ENCODE results near the gene EEF2K. TPM values are rescaled to one million over a fixed set of nuclear protein-coding genes. Genes with fewer than 3 reads are reported as not detected.

EEF2K gene
- total and polyA plus RNA-seq, 2 of the 13 experiments (the other 11 are each of a cell fraction or from before 2014, with no cell fraction given) = 22.0 to 23.8 TPM

DNA sequence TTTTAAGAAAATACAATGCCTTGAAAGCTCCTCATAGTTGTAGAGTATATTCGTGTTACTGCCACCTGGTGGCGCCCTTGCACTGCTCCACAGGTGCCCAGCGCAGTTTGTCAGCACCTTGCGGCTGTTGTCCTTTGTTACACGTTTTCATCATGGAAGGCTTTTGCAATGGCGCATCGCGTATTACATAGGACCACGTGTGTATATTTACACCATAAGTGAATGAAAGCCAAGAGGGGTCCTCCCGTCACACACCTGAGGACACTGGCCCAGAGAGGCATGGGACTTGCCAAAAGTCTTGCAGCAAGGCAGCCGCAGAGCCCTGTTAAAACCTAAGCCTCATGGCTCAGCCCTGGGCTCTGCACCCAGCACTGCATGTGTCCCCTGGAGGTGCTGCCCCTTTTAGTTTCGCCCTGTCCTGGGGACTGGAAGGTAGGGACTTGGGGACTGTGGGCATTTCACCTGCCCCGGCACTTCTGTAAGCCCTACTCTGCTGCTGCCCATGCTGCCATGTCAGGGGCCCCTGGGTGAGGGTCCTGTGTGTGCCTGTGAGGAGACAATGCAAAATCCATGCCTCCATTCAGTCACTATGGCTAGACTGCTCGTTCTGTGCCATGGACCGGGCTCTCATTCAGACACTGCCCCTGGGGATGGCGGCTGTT, 115.4 kb downstream of the EEF2K start (continued):
- TF ChIP-seq, protein P1, sequence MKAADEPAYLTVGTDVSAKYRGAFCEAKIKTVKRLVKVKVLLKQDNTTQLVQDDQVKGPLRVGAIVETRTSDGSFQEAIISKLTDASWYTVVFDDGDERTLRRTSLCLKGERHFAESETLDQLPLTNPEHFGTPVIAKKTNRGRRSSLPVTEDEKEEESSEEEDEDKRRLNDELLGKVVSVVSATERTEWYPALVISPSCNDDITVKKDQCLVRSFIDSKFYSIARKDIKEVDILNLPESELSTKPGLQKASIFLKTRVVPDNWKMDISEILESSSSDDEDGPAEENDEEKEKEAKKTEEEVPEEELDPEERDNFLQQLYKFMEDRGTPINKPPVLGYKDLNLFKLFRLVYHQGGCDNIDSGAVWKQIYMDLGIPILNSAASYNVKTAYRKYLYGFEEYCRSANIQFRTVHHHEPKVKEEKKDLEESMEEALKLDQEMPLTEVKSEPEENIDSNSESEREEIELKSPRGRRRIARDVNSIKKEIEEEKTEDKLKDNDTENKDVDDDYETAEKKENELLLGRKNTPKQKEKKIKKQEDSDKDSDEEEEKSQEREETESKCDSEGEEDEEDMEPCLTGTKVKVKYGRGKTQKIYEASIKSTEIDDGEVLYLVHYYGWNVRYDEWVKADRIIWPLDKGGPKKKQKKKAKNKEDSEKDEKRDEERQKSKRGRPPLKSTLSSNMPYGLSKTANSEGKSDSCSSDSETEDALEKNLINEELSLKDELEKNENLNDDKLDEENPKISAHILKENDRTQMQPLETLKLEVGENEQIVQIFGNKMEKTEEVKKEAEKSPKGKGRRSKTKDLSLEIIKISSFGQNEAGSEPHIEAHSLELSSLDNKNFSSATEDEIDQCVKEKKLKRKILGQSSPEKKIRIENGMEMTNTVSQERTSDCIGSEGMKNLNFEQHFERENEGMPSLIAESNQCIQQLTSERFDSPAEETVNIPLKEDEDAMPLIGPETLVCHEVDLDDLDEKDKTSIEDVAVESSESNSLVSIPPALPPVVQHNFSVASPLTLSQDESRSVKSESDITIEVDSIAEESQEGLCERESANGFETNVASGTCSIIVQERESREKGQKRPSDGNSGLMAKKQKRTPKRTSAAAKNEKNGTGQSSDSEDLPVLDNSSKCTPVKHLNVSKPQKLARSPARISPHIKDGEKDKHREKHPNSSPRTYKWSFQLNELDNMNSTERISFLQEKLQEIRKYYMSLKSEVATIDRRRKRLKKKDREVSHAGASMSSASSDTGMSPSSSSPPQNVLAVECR (CRISPR knock-in tag; IDR thresholded peaks at IDR 0.05; ENCODE audit: borderline replicate concordance) = 0 out of 2 replicates have a peak, but pooled peaks have one; percentile 19
- TF ChIP-seq NR2F6 (IDR thresholded peaks at IDR 0.05) (no peak), NR2F6 (CRISPR knock-in tag; IDR thresholded peaks at IDR 0.05) (peak; percentile 33; the same call in 1 of the 2 replicates), ZNF512B (CRISPR knock-in tag; IDR thresholded peaks at IDR 0.05; ENCODE audit: borderline replicate concordance) (peak; percentile 71; the same call in 1 of the 2 replicates), ZNF550 (CRISPR knock-in tag; IDR thresholded peaks at IDR 0.05; ENCODE audit: borderline replicate concordance) (0 out of 2 replicates have a peak, but pooled peaks have one; percentile 54), ARID3A (IDR thresholded peaks at IDR 0.05; ENCODE audit: low read depth, low read length) (no peak), THAP11 (CRISPR knock-in tag; IDR thresholded peaks at IDR 0.05) (0 out of 2 replicates have a peak, but pooled peaks have one; percentile 21), FOXK1 (CRISPR knock-in tag; IDR thresholded peaks at IDR 0.05; ENCODE audit: borderline replicate concordance, low read depth) (peak; percentile 29; the same call in 1 of the 2 replicates), ETV5 (CRISPR knock-in tag; IDR thresholded peaks at IDR 0.05; ENCODE audit: borderline replicate concordance) (peak; percentile 33; the same call in 1 of the 2 replicates)
- TF ChIP-seq, protein P2, sequence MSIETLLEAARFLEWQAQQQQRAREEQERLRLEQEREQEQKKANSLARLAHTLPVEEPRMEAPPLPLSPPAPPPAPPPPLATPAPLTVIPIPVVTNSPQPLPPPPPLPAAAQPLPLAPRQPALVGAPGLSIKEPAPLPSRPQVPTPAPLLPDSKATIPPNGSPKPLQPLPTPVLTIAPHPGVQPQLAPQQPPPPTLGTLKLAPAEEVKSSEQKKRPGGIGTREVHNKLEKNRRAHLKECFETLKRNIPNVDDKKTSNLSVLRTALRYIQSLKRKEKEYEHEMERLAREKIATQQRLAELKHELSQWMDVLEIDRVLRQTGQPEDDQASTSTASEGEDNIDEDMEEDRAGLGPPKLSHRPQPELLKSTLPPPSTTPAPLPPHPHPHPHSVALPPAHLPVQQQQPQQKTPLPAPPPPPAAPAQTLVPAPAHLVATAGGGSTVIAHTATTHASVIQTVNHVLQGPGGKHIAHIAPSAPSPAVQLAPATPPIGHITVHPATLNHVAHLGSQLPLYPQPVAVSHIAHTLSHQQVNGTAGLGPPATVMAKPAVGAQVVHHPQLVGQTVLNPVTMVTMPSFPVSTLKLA (IDR thresholded peaks at IDR 0.05) = no peak
- TF ChIP-seq, protein P3, sequence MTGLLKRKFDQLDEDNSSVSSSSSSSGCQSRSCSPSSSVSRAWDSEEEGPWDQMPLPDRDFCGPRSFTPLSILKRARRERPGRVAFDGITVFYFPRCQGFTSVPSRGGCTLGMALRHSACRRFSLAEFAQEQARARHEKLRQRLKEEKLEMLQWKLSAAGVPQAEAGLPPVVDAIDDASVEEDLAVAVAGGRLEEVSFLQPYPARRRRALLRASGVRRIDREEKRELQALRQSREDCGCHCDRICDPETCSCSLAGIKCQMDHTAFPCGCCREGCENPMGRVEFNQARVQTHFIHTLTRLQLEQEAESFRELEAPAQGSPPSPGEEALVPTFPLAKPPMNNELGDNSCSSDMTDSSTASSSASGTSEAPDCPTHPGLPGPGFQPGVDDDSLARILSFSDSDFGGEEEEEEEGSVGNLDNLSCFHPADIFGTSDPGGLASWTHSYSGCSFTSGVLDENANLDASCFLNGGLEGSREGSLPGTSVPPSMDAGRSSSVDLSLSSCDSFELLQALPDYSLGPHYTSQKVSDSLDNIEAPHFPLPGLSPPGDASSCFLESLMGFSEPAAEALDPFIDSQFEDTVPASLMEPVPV (CRISPR knock-in tag; IDR thresholded peaks at IDR 0.05) = no peak
- TF ChIP-seq, protein P4, sequence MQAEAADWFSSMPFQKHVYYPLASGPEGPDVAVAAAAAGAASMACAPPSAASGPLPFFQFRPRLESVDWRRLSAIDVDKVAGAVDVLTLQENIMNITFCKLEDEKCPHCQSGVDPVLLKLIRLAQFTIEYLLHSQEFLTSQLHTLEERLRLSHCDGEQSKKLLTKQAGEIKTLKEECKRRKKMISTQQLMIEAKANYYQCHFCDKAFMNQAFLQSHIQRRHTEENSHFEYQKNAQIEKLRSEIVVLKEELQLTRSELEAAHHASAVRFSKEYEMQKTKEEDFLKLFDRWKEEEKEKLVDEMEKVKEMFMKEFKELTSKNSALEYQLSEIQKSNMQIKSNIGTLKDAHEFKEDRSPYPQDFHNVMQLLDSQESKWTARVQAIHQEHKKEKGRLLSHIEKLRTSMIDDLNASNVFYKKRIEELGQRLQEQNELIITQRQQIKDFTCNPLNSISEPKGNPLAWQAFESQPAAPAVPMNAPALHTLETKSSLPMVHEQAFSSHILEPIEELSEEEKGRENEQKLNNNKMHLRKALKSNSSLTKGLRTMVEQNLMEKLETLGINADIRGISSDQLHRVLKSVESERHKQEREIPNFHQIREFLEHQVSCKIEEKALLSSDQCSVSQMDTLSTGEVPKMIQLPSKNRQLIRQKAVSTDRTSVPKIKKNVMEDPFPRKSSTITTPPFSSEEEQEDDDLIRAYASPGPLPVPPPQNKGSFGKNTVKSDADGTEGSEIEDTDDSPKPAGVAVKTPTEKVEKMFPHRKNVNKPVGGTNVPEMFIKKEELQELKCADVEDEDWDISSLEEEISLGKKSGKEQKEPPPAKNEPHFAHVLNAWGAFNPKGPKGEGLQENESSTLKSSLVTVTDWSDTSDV (CRISPR knock-in tag; IDR thresholded peaks at IDR 0.05) = peak; percentile 92; the same call in 1 of the 2 replicates

Measured in HepG2 (cell line).